Jurkat, Clone E6-1 (cell line): Measurements from ENCODE around the gene WDR54.

Experiments used
- DNase-seq: peaks from one replicate; pipeline ENCODE4 v3.0.0-alpha.2; 2011; ENCODE audit warnings: low read depth, low spot score
- H3K4me3 ChIP-seq: 2 replicates; pipeline ENCODE4 v1.5.1; 2011; ENCODE audit warnings: mild to moderate bottlenecking, low read length, control low read depth, moderate library complexity

Gene WDR54

DNA sequence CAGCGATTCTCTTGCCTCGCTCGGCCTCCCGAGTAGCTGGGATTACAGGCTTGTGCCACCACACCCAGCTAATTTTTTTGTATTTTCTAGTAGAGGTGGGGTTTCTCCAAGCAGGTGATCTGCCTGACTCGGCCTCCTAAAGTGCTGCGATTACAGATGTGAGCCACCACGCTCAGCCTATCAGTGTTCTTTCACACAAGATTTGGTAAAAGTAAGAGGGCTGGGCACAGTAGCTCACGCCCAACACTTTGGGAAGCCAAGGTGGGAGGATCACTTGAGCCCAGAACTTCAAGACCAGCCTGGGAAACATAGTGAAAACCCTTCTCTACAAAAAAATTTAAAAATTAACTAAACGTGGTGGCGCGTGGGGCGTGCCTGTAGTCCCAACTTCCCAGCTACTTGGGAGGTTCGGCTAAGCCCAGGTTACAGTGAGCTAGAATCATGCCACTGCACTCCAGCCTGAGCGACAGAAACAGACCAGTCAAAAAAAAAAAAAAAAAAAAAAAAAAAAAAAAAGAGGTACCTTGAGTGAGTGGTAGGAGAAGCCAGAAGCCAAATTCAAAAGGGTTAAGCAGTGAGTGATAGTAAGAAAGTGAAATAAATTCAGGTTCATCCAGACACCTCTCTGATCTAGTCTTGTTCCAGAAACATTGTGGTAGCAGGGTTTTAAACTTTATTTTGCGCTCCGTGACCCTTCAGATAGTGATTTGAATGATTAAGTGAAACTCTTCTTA, 50.0 kb downstream of the WDR54 start:
- peak overlapping the region; percentile 96 for H3K4me3 ChIP-seq
- DNase-seq, result no peak

DNA sequence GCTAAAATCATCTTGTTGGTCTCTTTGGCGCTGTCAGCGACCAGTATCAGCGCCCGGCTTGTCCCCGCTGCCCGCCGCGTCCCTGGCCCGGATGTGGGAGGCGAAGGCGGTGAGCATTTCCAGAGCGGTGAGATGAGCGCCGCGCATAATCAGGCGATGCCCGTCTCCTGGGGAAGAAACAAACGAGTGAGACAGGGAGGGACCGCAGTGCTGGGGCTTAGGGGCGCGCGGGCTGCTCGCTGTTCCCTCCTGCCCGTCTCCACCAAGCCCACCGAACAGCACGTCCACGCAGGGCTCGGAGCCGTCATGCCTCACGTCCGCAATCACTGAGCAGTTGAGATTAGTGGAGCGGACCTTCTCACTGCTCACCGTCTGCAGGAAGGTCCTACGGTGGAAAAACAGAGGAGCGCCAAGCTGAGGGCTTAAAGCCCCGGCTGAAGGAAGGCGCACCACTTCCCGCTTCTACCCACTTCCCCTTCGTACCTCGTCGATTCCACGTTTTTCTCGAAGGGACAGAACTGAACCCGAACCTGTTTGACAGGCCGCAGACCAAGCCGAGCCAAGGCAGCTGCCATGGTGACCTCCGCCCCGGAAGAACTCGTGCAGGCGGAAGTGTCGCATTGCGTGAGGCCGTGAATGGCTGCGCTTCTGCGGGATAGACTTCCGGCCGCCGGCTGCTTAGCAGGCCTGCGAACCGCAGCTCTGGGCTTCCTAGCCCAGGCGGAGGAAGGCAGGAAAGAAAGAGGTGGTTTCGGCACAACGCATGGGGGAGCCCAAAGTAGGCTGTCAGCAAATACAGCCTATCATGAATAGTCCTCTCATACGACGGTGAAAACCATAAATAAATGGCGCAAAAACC, 50.8 kb downstream of the WDR54 start, which contains the start of gene MRPL53:
Gene MRPL53, minus strand, starts transcription at position 595 of the 859 bp plus-strand sequence. Its CDS starts 20 bp downstream, at position 575.
- H3K4me3 ChIP-seq, result peak within 1 kb of the TSS; percentile 96
- DNase-seq, result peak; percentile 96

DNA sequence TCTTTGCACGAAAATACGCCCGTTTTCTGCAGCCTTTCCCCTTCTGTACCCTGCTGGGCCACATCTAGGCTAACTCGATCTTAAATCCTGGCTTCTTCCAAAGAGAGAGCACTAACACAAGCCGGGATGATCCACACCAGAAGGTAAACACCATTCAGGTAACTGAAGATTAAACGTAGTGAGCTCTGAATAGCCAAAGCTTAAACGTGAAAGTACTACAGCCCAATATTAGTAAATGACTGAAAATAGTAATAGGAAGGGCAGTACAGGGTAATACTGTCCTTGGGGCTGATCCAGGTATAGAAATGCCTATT, 51.4 kb downstream of the WDR54 start:
- H3K4me3 ChIP-seq, result peak overlapping the region; percentile 96
- no peak for DNase-seq

DNA sequence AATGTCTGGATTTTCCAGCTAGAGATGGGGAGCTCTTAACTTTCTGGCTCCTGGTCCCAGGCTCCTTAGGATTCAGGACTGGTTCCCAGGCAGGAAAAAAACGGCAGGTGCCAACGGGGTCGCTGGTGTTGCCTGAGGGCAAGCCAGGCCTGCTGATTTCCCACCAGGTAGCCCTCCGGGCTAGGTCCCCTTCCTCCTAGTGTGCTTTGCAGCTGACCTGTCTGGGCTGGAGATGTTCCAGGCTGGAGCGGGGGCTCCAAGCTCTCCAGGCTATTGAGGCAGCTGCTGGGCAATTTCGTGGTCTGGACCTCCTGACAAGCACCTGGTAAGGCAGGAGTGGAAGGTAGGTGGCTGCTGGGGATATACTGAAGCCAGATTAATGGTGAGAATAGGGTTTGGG, 53.0 kb downstream of the WDR54 start:
- DNase-seq, result no peak
- H3K4me3 ChIP-seq, result no peak overlapping the region

DNA sequence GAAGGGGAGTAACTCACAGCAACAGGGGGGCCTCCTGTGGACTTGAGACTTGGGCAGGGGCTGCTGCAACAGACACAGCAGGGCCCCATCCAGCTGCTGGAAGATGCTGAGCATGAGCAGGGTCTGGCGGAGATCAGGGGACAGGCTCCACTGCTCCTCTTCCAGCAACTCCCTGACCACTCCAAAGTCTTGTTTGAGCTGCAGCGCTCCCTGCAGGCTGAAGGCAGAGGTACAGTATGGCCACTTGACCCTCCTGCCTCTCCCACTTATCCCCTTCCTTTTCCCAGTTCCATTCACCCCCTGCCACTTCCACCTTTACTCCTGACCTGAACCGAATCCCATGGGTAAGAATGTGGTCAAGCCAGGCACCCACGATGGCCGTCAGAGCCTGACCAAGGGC, 53.4 kb downstream of the WDR54 start:
- no peak overlapping the region for H3K4me3 ChIP-seq
- DNase-seq, result no peak
